ENCODE data around the gene CDYL. TPM values are rescaled to one million over a fixed set of nuclear protein-coding genes. Genes with fewer than 3 reads are reported as not detected.

Gene CDYL
- total RNA-seq, 1 donor from 2014 or later: 32.8 TPM

DNA sequence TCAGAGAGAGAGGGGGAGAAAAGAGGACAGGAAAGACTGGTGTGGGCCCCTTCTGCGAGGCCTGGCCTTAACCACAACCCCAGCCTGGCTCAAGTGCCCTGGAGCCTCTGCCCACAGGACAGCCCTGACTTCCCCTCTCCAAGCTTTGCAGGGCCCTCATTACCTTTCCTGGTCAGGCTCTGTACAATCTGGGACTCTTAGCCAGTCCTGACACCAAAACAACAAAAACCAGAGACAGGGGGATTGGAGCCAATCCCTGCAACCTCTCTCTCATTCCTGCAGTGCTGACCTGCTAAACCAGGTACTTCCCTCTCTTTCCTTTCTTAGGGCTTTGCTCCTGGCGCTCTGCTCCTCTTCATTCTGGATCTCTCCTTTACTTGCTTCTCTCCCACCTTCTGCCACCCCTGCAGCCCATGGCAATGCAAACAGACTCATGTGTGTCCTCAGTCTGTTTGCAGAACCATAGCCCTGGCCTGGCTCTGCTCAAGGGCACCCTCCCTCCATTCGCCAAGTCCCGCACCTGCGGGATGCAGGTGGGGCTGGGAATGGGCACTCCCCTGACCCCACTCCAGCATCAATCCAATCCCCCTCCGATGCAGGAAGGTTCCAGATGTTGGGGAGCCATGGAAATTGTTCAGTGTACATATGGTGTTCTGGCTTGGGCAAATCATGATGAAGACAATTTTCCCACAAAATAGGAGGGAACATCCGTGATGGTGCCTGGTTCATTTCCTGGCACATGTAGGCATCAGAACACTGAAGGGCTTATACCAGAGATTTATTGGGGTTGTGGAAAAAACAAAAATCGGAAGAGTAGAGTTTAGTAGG, 189.6 kb downstream of the CDYL start:
- DNase-seq: no peak

- DNase-seq: no peak
Measured at GRCh38 chr6:4967301-4968030, 191.3 kb downstream of the CDYL start.

DNA sequence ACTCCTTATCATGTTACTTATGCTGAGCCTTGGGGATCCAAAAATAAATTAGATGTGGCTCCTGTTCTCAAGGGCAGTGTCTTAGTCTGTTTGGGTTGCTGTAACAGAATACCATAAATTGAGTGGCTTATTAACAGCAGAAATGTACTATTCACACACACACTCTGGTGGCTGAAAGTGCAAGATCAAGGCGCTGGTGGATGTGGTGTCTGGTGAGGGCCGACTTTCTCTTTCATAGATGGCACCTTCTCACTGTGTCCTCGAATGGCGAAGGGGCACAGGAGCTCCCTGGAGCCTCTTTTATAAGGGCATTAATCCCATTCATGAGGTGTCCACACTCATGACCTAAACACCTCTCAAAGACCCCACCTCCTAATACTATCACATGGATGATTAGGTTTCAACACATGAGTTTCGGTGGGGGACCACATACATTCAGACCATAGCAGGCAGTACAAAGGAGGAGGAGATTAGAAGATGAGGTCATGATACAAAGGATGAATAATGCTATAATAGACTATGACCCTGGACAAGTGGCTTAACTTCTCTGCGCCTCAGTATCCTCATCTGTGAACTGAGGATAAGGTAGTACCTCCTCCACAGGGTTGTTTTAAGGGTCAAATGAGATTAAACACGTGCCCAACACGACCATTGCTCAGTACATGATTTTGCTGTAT, 193.5 kb downstream of the CDYL start:
- DNase-seq: no peak

DNA sequence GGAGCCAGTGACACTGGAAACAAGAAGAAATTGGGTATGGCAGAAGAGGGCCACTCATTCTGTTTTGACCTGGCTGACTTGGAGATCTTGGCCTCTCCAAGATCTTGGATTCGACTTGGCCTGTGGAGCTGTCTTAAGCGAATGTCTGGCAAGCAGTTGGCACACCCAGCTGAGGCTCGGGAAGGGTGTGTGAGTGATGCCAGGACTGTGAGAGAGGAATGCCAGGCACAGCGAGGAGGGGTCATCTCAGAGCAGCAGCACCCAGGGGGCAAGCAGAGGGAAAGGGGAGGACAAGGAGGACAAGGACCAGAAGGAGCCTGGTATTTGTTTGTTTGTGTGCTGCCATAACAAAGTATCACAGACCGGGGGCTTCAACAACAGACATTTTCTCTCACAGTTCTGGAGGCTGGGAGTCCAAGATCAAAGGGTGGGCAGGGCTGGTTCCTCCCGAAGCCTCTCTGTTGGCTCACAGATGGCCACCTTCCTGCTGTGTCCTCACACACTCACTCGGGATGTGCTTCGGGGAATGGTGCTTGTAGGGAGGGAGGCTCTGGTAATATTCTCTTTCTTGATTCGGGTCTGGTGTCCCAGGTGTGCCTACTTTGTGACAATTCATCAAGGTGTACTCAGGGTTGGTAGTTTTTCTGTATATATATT, 194.7 kb downstream of the CDYL start:
- DNase-seq: no peak

DNA sequence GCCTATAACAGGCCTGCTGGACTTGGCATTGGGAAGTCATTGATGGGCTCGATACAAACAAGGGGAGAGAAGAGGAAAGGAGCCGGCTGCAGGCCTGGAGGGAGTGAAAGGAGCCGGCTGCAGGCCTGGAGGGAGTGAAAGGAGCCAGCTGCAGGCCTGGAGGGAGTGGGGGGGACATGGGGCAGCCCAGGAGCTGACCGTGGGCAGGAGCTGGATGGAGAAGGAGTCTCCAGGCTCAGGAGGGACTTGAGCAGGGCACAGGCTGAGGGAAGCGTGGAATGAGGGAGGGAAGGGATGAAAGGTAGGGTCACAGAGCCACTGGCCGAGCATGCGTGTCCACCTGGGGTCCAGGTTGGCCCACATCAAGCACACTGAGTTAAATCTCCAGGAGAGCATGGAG, 195.6 kb downstream of the CDYL start:
- DNase-seq: no peak

DNA sequence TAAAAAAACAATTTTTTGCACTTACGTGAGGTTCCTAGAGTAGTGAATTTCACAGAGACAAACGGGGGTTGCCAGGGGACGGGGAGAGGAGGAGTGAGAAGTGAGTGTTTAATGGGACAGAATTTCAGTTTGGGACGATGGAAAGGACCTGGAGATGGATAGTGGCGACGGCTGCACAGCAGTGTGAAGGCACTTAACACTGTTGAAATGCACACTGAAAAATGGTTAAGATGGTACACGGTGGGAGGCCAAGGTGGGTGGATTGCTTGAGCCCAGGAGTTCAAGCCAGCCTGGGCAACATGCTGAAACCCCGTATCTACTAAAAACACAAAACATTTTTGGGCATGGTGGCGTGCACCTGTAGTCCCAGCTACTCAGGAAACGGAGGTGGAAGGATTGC, 196.2 kb downstream of the CDYL start:
- no peak for DNase-seq

GRCh38 chr6:4973415-4973814, 197.2 kb downstream of the CDYL start:
- no peak for DNase-seq

DNA sequence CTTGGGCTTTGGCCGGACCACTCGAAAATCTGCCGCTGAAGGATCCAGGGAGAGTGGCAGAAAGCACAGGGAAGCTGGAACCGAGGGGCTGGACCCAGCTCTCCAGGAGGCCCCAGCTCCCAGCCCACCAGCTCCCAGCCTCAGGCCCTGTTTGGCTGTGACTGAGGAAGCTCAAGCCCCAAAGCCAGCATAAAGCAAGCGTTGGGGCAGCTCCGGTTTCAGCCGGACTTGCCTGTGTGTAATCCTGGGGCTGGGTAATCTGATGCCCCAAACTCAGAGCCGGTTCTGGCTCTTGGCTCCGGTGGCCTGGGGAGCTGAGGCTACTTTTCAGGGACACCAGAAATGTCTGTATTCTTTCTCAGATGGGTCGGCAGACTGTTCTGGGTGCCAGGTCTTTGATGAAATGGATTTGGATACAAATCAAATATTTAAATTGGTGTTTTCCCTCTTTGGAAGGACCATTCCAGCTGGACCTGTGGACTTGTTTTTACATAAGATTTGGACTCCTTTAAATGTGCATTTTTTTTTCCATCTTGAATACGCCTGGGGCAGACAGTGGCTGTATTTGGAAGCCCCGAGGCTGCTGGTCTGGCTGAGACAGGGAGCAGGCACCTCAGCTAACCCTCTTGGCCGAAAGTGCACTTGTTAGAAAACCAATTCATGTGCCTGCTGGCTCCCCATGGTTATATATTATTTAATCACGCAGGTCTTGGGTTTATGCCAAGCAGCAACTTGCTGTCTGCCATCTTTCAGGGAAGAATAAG, 198.0 kb downstream of the CDYL start:
- DNase-seq: no peak

DNA sequence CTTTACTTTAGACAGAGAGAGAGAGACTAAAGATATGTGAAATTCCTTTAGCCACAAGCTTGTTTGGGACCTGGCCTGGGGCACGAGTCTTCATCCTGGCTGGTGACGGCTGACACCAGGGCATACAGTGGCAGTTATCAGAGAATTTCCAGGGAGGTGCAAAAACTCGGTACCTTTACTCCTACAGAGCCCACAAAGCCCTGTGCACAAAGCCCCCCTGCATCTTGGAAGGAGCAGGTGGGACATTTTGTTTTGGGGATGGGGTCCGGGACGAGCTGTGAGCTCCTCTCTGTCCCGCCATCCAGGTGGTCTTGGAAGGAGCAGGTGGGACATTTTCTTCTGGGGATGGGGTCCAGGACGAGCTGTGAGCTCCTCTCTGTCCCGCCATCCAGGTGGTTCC, 198.8 kb downstream of the CDYL start:
- no peak for DNase-seq

- no peak for DNase-seq
Measured at GRCh38 chr6:4975506-4975905, 199.3 kb downstream of the CDYL start.

- no peak for DNase-seq
Measured at GRCh38 chr6:4977468-4977867, 201.3 kb downstream of the CDYL start.

DNA sequence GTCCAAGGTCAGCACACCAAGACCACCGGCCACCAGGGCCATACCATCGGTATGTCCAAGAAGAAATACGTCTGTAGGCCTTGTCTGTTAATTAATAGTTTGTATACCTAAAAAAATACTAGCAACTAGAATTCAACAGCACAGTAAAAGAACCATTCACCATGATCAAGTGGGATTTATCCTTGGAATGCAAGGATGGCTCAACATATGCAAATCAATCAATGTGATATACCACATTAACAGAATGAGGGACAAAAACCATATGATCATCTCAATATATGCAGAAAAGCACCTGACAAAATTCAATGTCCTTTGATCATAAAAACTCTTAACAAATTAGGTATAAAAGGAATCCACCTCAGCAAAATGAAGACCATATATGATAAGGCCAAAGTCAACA, 203.2 kb downstream of the CDYL start:
- DNase-seq: no peak

- no peak for DNase-seq
Measured at GRCh38 chr6:4981761-4982160, 205.6 kb downstream of the CDYL start.

DNA sequence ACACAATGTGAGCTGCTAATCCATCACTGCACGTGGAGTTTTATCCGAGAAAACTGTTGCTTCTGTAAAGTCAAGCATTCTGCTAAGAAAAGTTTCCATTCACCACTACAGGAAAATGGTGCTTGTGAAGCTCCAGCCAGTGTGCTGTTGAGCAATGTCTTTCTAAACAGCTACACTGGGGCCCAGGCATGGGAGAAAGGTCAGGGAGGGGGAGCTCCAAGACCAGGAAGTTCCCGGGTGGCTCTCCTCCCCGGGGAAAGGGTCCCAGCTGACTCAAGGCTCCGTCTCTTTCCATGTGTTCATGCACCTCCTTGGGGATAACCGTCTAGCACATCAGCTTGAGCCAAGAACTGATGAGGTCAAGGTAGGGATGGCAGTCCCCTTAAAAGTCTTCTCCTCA, 207.1 kb downstream of the CDYL start:
- no peak for DNase-seq

DNA sequence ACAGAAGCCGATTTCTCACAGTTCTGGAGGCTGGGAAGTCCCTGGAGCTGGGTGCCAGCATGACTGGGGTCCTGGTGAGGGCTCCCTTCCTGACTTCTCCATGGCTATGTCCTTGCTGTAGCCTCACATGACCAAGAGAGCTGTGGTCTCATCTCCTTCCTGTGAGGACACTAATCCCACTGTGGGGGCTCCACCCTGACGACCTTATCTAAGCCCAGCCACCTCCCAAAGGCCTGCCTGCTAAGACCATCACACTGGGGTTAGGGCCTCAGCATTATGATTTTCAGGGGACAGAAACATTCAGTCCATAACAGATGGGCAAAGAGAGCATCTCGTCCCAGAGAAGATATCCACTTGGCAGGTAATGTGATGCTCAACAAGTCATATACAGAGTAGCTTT, 210.8 kb downstream of the CDYL start:
- no peak for DNase-seq

DNA sequence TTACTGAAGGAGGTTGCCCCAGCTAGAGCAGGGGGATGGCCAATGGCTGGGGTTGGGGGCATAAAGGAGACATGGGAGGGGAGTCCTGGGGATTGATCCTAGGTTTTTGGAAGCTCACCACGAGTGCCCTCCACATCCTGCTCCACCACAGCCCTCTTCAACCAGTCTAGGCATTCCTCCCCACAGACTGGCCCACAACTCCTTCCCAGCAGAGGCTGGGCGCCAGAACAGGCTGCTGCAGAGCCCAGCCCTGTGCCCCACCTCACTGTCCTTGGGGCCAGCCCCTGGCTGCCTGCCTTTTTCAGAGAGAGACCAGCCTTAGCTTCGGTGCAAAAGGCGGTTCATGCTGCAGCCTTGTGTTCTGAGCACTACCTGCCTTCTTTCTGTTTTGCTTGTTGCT, 211.2 kb downstream of the CDYL start:
- no peak for DNase-seq

DNA sequence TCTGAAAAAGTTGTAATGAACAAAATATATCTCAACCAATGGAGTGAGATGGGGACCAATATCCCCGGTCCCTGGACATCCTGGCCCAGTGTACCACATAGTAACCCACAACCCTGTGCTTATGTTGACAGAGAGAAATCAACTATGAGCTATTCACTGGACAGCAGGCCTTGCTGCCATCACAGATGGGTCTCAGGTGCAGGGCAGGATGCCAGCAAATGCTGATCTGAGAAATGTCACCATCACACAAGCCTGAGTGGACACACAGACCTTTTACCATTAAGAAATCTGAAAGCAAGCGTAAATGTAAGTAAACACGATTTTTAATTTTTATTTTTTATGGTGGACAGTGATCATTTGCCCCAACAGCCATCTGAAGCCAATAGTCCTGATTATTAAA, 218.5 kb downstream of the CDYL start:
- DNase-seq: no peak

GRCh38 chr6:4997862-4998261, 221.7 kb downstream of the CDYL start:
- no peak for DNase-seq

DNA sequence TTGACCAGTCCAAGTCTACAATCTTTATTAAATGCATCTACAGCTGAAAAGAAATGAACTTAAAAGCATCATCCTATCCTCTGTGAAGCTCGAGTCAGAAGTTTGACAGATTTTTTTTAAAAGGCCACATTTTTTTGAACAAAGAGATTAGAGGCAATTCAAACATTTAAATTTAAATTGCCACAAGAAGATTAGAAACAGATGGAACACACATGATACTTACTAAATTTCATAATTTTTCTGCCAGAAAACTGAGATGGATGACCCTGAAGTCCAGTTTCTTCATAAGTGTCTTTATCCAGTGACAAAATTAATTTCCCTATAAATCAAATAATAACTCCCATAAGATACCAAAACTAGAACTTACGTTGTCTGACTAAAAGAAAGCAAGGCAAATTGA, 223.4 kb downstream of the CDYL start:
- no peak for DNase-seq

- DNase-seq: peak; percentile 94
Measured at GRCh38 chr6:5003604-5004372, 227.6 kb downstream of the CDYL start, which contains the start of gene RPP40. RPP40 (minus strand) TSS chr6:5004037; CDS start chr6:5004002, 35 bp downstream.

DNA sequence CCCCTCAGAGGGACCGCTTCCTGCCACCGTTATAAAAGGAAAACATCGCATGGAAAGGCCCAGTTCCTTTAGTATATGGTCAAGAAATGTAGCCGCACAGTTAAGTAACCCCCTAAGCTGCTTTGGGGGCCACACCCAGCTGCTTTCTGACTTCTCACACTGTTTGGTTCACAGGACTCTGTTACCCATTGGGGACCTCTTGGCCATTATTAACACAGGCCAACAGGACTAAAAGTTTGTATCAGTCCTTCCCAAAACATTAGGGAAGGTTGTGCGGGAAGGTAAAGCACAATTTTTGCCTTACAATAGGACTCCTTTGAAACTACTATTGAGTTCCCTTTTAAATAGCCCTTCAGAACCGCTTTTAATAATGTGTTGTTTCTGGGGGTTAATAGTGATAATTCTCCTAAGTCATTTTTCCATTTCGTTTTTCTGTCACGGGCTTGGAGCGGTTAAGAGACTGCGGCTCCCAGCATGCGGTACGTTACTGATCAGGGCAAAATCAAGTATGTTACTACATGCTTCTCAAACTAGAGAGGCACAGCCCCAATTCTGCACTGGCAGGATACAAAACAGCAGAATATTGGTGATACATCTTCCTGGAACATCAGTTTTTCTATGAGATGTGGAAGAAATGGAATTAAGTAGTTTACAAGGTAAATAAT, 228.3 kb downstream of the CDYL start:
- no peak for DNase-seq
